ENCODE results near the gene IMPDH2.

Gene IMPDH2

DNA sequence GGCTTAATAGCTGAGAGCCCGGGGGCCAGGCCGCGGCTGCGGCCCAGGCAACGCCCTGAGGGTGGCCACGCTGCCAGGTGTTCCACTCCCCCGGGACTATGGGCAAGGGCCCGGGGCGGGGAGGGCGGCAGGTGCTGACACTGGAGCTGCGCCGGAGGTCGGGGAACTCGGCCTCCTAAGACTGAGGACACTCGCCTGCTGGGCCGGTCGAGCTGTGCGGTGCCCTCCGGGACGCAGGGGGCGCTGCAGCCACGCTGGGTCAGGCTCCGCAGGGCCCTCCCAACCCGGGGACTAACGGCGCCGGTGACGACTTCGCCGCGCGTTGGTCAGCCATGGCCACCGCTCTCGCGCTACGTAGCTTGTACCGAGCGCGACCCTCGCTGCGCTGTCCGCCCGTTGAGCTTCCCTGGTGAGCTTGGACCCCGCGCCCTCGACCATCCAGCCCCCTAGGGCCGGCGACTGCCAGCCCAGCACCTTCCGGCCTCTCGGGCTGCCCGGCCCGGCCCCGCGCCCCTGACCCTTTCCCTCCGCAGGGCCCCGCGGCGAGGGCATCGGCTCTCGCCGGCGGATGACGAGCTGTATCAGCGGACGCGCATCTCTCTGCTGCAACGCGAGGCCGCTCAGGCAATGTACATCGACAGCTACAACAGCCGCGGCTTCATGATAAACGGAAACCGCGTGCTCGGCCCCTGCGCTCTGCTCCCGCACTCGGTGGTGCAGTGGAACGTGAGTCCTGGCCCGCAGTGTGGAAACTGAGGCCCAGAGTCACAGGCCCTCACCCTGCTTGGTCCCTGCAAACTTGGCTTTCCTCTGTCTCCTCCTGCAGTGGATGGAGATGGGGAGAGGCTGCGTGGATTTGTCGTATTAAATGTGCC lies 7.1 kb downstream of the IMPDH2 start, which contains the start of gene NDUFAF3:
NDUFAF3 (plus strand) TSS at position 309 of the 875 bp plus-strand sequence; CDS start at position 333, 24 bp downstream.
- TF ChIP-seq, protein P1, sequence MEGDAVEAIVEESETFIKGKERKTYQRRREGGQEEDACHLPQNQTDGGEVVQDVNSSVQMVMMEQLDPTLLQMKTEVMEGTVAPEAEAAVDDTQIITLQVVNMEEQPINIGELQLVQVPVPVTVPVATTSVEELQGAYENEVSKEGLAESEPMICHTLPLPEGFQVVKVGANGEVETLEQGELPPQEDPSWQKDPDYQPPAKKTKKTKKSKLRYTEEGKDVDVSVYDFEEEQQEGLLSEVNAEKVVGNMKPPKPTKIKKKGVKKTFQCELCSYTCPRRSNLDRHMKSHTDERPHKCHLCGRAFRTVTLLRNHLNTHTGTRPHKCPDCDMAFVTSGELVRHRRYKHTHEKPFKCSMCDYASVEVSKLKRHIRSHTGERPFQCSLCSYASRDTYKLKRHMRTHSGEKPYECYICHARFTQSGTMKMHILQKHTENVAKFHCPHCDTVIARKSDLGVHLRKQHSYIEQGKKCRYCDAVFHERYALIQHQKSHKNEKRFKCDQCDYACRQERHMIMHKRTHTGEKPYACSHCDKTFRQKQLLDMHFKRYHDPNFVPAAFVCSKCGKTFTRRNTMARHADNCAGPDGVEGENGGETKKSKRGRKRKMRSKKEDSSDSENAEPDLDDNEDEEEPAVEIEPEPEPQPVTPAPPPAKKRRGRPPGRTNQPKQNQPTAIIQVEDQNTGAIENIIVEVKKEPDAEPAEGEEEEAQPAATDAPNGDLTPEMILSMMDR (IDR thresholded peaks at IDR 0.05; ENCODE audit: extremely low read depth, missing control alignments), result peak; percentile 97
- peak; percentile 92 for DNase-seq (ENCODE audit: low spot score)

DNA sequence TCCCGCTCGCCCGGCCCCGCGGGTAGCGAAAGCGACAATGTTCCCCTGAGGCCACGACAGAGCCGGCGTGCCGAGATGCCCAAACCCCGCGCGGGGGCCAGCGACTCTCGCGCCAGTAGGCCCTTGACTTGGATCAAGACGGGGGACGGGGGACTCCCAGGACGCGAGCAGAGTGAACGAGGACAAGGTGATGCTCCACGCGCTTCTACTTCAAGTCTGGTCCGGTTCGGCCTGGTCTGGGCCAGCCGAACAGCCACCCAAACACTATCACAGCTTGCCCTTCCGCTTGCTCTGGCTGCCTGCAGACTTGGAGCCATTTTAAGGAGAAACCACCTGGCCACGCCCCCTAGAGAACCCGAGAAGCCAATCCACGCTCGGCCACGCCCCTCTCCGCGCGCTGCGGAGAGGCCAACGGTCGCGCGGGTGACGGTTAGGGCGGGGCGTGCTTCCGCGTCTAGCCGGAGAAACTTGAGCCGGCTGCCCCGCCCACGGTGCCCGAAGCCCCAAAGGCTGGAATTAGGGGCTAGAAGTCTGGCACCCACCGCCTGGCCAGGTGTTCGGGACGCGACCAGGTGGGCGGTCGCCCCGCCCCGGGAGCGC lies 7.9 kb downstream of the IMPDH2 start:
- TF ChIP-seq, protein P1 (IDR thresholded peaks at IDR 0.05; ENCODE audit: extremely low read depth, missing control alignments), result no peak
- DNase-seq (ENCODE audit: low spot score), result peak; percentile 97

DNA sequence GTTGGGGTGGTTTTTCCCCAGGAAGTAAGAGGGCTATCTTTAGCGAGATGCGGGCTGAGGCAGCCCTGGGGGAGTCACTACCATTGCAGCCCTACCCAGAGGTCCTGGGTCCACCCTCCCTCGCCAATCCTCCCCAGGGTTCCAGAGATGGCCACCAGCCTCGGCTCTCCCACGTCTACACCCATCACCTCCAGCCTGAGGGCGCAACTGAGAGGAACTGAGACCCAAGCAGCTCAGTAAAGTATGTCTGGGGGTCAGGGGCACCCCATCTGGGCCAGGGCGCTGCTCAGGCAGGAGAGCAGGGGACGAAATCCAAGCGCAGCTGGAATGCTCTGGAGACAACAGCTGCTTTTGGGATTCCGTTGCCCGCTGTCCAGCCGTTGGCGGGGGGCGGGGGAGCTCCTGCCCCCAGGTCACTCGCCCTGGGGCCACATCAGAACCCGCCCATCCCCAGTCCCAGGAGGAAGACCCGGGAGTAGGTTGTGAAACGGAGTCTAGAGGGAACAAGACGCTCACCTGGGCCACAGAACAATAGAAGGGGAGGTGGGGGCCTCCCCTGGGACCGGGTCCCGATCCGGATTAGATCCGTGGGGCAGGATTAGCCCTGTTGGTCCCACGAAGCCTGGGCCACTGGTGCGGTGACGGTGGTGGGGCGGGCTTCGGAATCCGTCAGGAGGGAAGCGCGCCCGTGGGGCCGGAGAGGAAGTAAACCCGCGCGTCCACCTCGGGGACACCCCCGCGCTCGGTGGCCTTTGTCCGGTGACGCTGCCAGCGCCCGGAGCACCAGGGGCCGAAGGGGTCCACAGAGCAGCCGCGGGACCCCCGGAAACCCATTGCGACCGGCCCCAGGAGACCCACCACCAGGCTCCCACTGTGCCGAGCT lies 8.6 kb downstream of the IMPDH2 start:
- TF ChIP-seq, protein P1 (IDR thresholded peaks at IDR 0.05; ENCODE audit: extremely low read depth, missing control alignments), result no peak

DNA sequence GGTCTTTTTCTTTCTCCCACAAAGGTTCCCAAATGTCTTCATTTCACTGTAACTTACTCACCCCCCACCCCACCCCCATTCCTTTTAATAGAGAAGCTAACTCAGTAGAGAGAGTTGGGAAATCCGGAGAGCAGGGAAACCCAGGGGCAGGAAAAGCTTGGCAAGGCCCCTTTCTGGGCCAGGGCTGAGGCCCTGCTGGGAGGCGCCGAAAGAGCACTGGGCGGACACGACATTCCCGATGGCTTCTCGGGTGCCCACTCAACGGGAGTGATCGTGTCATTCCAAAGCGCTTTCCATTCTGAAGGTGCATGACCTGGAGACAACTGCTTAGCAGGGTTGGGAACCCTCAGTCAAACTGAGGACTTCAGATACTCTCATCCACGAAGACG lies 9.3 kb downstream of the IMPDH2 start:
- DNase-seq (ENCODE audit: low spot score), result no peak
- TF ChIP-seq, protein P1 (IDR thresholded peaks at IDR 0.05; ENCODE audit: extremely low read depth, missing control alignments), result no peak

More for the DNA sequence above, 8.6 kb downstream of the IMPDH2 start:
- peak; percentile 76 for DNase-seq (ENCODE audit: low spot score)

DNA sequence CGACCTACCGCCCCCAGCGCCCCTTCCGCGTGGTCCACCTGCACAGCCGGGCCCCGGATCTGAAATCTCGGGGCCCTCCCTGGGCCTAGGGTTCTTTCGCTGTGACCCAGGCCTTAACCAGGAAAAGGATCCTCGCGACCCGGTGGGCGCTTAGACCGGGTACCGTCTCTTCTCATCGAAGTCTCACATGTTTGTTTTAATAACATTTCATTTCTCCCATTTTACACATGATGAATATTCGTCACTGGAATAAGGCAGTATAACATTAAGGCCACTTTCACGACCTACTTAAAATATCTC lies 10.5 kb downstream of the IMPDH2 start:
- DNase-seq (ENCODE audit: low spot score), result no peak
- TF ChIP-seq, protein P1 (IDR thresholded peaks at IDR 0.05; ENCODE audit: extremely low read depth, missing control alignments), result no peak

DNA sequence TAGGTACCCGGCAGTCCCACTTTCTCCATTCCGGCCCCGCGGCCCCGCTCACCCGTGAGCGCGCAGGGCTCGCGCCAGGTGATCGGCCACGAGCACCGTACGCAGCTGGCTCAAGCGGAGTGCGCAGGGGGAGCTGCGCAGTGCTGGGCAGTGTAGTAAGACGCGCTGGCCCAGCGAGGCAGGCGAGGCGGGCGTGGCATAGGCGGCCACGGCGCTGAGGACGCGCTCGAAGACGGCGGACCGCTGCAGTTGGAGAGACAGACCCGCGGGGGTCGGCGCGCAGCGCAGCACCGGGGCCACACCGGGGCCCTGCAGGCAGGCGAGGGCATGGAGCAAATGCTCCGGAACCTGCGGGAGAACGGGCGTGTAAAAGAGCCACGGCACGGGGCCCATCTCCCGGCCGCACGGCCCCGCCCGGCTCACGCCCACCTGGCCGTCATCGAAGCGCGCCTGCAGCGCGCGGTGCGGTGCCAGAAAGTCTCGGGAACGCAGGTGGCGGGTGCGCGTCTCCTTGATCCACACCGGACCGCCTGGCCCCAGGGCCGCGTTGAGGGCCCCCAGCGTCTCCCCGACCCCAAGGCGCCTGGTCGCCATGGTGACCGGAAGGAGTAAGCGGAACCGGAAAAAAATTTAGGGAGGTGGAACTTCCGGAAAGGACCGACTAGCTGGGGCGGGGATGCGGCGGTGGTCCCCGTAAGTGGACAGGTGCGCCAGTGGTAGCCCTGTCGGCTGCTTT lies 11.1 kb downstream of the IMPDH2 start, which contains the start of gene DALRD3:
DALRD3 (minus strand) TSS at position 610 of the 736 bp plus-strand sequence; CDS start at position 594, 16 bp downstream.
- DNase-seq (ENCODE audit: low spot score), result peak; percentile 91

More for the DNA sequence above, 11.1 kb downstream of the IMPDH2 start, which contains the start of gene DALRD3:
- TF ChIP-seq, protein P1 (IDR thresholded peaks at IDR 0.05; ENCODE audit: extremely low read depth, missing control alignments), result no peak
